Measurements from ENCODE around the gene TTC24.
"Not testable (repeated sequence)": the region's sequence is repeated elsewhere in the genome, so short reads cannot be mapped to it uniquely, and the experiment has no call there.

TTC24 gene

DNA sequence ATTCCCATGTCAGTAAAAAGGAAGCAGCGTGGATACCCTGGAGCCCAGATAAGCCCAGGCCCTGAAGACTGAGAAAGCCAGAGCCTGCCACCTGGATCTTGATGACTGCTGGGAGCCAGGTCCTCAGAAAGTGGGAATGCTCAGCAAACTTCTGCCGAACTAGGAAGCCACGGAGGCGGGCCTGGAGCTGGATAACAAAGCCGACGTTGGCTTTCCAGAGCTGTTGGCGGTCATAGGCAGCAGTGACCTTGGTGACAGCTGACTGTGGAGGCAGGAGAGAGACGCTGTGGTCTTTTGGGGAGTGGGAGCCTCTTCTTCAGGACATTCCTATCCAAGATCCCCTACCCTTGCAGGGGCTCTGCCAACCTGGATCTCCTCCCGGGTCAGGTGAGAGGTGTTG lies 31.5 kb upstream of the TTC24 start:
- TF ChIP-seq CTCF (conservative IDR thresholded peaks at IDR 0.05; ENCODE audit: low read depth, low read length): no peak
- DNase-seq (ENCODE audit: low read depth): no peak
- H3K4me3 ChIP-seq (ENCODE audit: low read length): no peak overlapping the region

GRCh38 chr1:156549390-156549789 lies 30.1 kb upstream of the TTC24 start:
- TF ChIP-seq CTCF (conservative IDR thresholded peaks at IDR 0.05; ENCODE audit: low read depth, low read length): peak; percentile 4
- no peak for DNase-seq (ENCODE audit: low read depth)
- H3K4me3 ChIP-seq (ENCODE audit: low read length): no peak overlapping the region

DNA sequence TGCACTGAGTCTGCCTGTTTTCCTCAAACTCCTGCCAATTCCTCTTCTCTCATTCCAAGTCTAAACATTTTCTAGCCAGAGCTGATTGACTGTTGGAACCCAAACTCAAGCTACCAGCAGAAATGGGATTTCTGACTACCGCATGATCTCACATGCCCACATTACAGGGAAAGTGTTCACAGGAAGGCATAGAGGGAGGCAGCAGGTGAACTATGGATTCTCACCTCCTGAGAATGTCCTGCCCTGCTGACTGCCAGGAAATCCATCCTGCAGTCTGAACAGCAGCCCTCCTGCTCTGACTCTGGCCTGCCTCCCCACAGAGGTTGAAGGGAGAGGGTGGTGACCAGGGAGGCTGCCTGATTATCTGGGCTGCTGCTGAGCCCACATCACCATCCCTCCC lies 29.7 kb upstream of the TTC24 start:
- H3K4me3 ChIP-seq (ENCODE audit: low read length): no peak overlapping the region
- DNase-seq (ENCODE audit: low read depth): no peak
- TF ChIP-seq CTCF (conservative IDR thresholded peaks at IDR 0.05; ENCODE audit: low read depth, low read length): no peak

- no peak for TF ChIP-seq CTCF (conservative IDR thresholded peaks at IDR 0.05; ENCODE audit: low read depth, low read length)
These were observed 29.2 kb upstream of the TTC24 start for GRCh38 chr1:156550346-156550745.

DNA sequence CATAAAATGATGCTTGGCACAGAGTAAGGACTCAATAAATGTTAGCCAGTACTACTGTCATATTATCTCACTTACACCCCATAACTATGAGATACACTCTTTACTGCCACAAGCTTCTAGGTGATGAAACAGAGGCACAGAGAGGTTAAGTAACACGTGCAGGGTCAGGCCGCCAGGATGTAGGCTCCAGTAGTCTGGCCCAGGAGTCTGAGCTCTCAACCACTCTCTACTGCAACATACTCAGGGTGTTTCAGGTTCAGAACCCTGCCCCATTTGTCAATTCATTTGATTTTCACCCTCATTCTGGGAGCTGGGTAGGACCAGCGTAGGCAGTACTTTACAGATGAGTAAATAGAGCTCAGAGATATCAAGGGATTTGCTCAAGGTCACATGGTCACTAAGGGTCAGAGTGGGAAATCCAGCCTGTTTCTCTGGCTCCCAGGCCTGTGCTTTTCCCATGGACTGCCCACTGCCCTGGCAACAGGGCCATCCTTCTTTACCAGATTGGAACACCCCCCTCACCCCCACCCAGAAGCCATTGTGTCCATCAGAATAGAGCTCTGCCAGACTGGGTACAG lies 28.4 kb upstream of the TTC24 start:
- no peak for TF ChIP-seq CTCF (conservative IDR thresholded peaks at IDR 0.05; ENCODE audit: low read depth, low read length)
- DNase-seq (ENCODE audit: low read depth): no peak
- no peak overlapping the region for H3K4me3 ChIP-seq (ENCODE audit: low read length)

More at GRCh38 chr1:156550346-156550745, 29.2 kb upstream of the TTC24 start:
- H3K4me3 ChIP-seq (ENCODE audit: low read length): no peak overlapping the region
- DNase-seq (ENCODE audit: low read depth): no peak

DNA sequence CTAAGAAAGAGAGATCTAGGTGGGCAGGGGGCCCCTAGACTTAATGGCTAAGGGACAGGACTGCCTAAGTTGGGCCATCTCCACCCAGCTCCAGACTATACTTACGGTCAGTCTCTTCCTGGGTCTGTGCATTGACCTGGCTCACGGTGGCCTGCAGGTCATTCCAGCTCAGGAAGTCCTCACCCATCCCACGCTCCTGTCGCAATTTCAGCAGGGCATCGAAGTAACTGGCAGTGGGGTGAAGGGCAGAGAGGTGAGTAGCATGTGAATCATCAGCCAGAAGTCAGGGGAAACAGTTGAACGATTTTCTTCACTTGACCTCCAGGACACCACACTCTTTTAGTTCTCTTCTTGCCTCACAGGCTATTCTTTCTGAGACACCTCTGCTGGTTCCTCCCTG lies 27.7 kb upstream of the TTC24 start:
- no peak overlapping the region for H3K4me3 ChIP-seq (ENCODE audit: low read length)
- no peak for DNase-seq (ENCODE audit: low read depth)
- no peak for TF ChIP-seq CTCF (conservative IDR thresholded peaks at IDR 0.05; ENCODE audit: low read depth, low read length)

- no peak for DNase-seq (ENCODE audit: low read depth)
- no peak overlapping the region for H3K4me3 ChIP-seq (ENCODE audit: low read length)
- TF ChIP-seq CTCF (conservative IDR thresholded peaks at IDR 0.05; ENCODE audit: low read depth, low read length): no peak
These were observed 27.0 kb upstream of the TTC24 start for GRCh38 chr1:156552518-156552917.

GRCh38 chr1:156552937-156553336 lies 26.6 kb upstream of the TTC24 start:
- not testable (repeated sequence) for H3K4me3 ChIP-seq (ENCODE audit: low read length)

More at GRCh38 chr1:156552937-156553336, 26.6 kb upstream of the TTC24 start:
- DNase-seq (ENCODE audit: low read depth): not testable (repeated sequence)
